Measurements from ENCODE around the gene ERRFI1.

ERRFI1 gene

GRCh38 chr1:8043621-8044020, 17.5 kb upstream of the ERRFI1 start:
- no peak for DNase-seq (ENCODE audit: low read depth, low spot score)

- no peak for DNase-seq (ENCODE audit: low read depth, low spot score)
Observed at GRCh38 chr1:8042134-8042533, 16.0 kb upstream of the ERRFI1 start.

GRCh38 chr1:8040586-8040985, 14.5 kb upstream of the ERRFI1 start:
- DNase-seq (ENCODE audit: low read depth, low spot score) = no peak

GRCh38 chr1:8039071-8039470, 13.0 kb upstream of the ERRFI1 start:
- DNase-seq (ENCODE audit: low read depth, low spot score) = no peak

- DNase-seq (ENCODE audit: low read depth, low spot score) = no peak
Observed at GRCh38 chr1:8035289-8035688, 9.2 kb upstream of the ERRFI1 start.

GRCh38 chr1:8033322-8033721, 7.2 kb upstream of the ERRFI1 start:
- DNase-seq (ENCODE audit: low read depth, low spot score) = no peak

GRCh38 chr1:8032366-8032910, 6.3 kb upstream of the ERRFI1 start:
- DNase-seq (ENCODE audit: low read depth, low spot score) = no peak

- no peak for DNase-seq (ENCODE audit: low read depth, low spot score)
Observed at GRCh38 chr1:8031176-8031785, 5.2 kb upstream of the ERRFI1 start.

- no peak for DNase-seq (ENCODE audit: low read depth, low spot score)
Observed at GRCh38 chr1:8028571-8028910, 2.4 kb upstream of the ERRFI1 start.

- DNase-seq (ENCODE audit: low read depth, low spot score) = no peak
Observed at GRCh38 chr1:8027748-8028570, 1.9 kb upstream of the ERRFI1 start.

- DNase-seq (ENCODE audit: low read depth, low spot score) = no peak
Observed at GRCh38 chr1:8026976-8027747, 1.1 kb upstream of the ERRFI1 start.

- DNase-seq (ENCODE audit: low read depth, low spot score) = no peak
Observed at GRCh38 chr1:8025671-8026144, 401 bp downstream of the ERRFI1 start.

GRCh38 chr1:8025061-8025670, 943 bp downstream of the ERRFI1 start:
- no peak for DNase-seq (ENCODE audit: low read depth, low spot score)

- no peak for DNase-seq (ENCODE audit: low read depth, low spot score)
Observed at GRCh38 chr1:8024329-8024728, 1.8 kb downstream of the ERRFI1 start.

- no peak for DNase-seq (ENCODE audit: low read depth, low spot score)
Observed at GRCh38 chr1:8023995-8024313, 2.2 kb downstream of the ERRFI1 start.

- DNase-seq (ENCODE audit: low read depth, low spot score) = no peak
Observed at GRCh38 chr1:8023287-8023994, 2.7 kb downstream of the ERRFI1 start.

GRCh38 chr1:8022395-8023286, 3.5 kb downstream of the ERRFI1 start:
- no peak for DNase-seq (ENCODE audit: low read depth, low spot score)

GRCh38 chr1:8021676-8022266, 4.3 kb downstream of the ERRFI1 start:
- DNase-seq (ENCODE audit: low read depth, low spot score) = no peak

GRCh38 chr1:8020032-8020431, 6.1 kb downstream of the ERRFI1 start:
- no peak for DNase-seq (ENCODE audit: low read depth, low spot score)

GRCh38 chr1:8019229-8019620, 6.9 kb downstream of the ERRFI1 start:
- DNase-seq (ENCODE audit: low read depth, low spot score) = no peak
